Measurements from ENCODE around the gene OSGIN1. TPM values are rescaled to one million over a fixed set of nuclear protein-coding genes. Genes with fewer than 3 reads are reported as not detected.

OSGIN1 gene, protein sequence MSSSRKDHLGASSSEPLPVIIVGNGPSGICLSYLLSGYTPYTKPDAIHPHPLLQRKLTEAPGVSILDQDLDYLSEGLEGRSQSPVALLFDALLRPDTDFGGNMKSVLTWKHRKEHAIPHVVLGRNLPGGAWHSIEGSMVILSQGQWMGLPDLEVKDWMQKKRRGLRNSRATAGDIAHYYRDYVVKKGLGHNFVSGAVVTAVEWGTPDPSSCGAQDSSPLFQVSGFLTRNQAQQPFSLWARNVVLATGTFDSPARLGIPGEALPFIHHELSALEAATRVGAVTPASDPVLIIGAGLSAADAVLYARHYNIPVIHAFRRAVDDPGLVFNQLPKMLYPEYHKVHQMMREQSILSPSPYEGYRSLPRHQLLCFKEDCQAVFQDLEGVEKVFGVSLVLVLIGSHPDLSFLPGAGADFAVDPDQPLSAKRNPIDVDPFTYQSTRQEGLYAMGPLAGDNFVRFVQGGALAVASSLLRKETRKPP
- total RNA-seq, result 1.7 and 1.9 TPM in 2 replicates

DNA sequence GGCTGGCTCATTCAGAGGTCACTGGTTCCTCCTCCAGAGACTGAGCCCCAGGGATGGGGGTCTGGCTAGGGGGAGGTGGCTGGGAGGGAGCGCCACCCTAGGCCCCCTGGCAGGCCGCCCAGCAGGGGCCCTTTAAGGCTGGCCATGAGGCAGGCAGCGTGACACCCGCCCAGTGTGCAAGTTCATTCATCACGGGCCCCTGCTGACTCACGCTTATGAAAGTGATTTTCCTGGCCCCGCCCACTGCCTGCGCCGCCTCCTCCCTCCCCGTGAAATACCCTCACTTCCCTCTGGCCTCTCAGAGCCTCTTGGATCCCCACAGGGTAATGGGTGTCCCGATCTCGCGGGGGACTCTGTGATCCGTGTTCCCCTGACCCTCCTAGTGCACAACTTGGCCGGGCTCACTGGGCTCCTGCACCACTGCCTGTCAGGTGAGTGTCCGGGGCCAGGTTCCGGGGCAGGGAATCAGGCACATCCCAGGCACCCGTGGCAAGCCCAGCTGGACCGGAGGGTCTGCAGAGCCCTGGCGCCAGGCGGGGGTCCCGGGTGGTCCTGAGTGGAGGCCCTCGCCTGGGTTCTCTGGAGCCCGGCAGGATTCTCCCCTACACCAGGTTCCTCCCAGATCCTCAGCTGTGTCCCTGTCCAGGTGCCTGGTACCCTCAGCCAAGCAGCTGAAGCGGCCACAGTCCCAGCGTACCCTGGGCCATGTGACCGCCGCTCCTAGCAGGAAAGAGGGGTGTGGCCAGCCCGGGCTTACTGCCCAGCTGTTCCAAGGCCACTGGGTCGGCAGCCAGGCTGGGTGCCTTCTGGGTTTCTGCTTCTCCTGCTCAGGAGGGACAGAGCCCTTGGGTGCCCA, at the start of gene OSGIN1:
TSS of gene OSGIN1 (plus strand) at position 301 of the 856 bp plus-strand sequence. CDS start 4,432 bp downstream, outside the sequence.

DNA sequence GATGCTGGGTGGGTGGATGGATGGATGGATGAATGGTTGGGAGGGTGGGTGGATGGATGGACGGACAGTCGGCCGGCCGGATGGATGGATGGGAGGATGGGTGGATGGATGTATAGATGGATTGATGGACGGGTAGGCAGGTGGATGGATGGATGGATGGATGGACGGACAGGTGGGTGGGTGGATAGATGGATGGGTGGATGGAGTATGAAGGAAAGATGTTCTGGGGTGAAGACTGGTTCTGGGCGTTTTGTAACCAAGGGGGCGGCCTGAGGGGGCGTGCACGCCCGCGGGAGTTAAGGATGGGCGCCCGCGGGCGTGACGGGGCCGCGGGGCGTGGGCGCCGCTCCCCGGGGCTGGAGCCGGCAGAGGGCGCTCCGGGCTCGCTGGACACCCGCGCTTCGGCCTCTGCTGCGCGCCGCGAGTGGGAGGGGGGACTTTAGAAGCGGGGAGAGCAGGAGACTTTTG, 14.8 kb downstream of the OSGIN1 start, which contains the start of gene NECAB2:
TSS of gene NECAB2 (plus strand) at position 407 of the 468 bp plus-strand sequence. CDS start 405 bp downstream, outside the sequence.

Other genes with a start within 250 kb of the OSGIN1 start
- 26.9 and 33.0 TPM in 2 replicates for gene HSBP1, start 145.3 kb upstream of the OSGIN1 start, total RNA-seq
- gene MLYCD, start 54.1 kb upstream of the OSGIN1 start, total RNA-seq, result 2.2 and 3.0 TPM in 2 replicates
- not detected in 2 replicates for gene NECAB2, start 15.0 kb downstream of the OSGIN1 start, total RNA-seq
- gene SLC38A8, start 89.6 kb downstream of the OSGIN1 start, total RNA-seq, result not detected in 2 replicates
- 58.6 and 63.3 TPM in 2 replicates for gene MBTPS1, start 163.7 kb downstream of the OSGIN1 start, total RNA-seq
- gene HSDL1, start 191.9 kb downstream of the OSGIN1 start, total RNA-seq, result 25.1 and 28.6 TPM in 2 replicates
- gene DNAAF1, start 192.1 kb downstream of the OSGIN1 start, total RNA-seq, result not detected in 2 replicates
- 5.3 and 11.5 TPM in 2 replicates for gene TAF1C, start 233.8 kb downstream of the OSGIN1 start, total RNA-seq
- gene ADAD2, start 237.9 kb downstream of the OSGIN1 start, total RNA-seq, result not detected in 2 replicates